Measurements from ENCODE around the gene FAR1.
"Not testable (repeated sequence)": the region's sequence is repeated elsewhere in the genome, so short reads cannot be mapped to it uniquely, and the experiment has no call there.

The FAR1 gene

DNA sequence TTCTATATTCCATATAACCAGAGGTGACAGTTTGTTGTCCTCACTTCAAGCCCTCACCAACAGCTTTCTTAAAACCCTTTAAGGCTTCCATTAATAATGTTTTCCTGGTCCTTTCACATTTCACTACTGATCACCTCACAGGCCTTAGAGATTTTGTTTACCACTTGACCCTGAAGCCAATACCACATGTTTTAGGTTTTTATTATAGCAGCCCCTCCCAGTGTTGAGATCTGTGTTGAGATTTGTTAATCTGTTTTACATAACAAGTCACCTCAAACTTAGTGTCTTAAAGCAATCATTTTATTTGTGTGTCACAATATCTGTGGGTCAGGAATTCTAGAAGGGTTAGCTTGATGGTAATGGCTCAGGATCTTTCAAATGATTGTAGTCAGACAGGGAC lies 49.9 kb downstream of the FAR1 start:
- no peak for DNase-seq

DNA sequence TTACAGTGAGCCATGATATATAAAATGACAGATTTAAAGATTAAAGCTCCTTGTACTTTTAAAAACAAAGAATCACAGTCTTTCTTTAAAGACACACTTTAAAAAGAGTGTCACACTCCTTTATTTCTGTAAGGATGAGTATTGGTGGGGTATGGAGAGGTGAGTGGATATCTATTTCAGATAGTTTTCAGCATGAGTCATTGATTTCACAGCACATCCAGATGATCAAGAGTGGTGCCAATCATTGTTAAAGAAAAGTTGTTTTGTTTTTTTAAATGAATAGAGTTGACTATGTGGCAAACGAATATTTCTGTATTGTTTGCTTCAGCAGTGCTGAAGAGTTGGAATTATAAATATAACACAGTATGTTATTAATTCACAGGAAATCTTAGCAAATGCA lies 52.5 kb downstream of the FAR1 start:
- peak; percentile 3 for DNase-seq

DNA sequence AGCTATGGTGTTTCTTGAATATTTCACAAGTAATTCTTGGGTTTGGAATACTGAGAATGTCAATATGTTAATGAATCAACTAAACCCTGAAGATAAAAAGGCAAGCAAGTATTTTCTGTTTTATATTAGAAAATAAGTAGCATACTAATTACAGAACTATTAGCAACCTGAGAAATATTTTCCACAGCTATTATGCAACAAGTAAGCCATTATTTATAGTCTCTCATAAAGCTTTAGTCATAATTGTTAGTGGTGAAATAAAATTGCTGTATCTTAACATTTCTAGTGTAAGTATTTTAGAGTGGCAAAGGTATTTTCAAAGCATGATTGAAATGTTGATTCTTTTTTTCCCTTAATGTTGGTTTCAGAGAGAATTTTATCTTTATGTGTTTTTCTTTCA lies 53.3 kb downstream of the FAR1 start:
- peak; percentile 17 for DNase-seq

DNA sequence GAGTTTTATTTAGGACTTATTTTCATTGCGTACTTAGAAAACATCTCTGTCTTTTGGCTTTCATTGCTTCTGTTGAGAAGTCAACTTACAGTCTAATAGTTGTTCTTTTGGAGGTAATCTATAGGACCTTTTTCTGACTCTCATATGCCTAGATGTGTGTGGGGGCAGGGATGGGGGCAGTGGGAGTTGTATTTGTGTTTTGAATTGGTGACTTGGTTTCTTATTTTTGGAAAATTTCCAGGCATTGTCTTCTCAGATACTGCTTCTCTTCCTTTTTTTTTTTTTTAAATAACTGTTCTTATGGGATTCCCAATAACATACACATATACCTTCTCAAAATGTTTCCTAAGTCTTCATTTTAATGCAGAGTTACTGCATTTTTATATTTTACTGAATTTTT lies 58.0 kb downstream of the FAR1 start:
- DNase-seq, result no peak

DNA sequence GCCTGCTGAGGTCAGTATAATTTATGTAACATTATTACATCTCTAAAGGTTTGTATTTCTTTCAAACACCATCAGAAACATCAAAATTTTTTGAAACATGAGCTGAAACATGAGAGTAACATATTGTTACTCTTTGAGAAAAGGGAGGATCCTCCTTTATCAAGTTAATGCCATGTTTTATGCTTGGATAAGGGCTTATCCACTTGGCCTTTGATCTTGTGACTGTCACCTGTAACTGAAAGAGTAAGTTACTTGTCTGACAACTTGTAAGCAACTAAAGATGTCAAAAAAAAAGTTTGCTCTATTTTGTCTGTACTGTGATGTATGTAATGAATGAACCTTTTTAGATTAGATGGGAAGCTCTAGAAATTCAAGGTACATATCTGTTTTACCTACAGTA lies 59.6 kb downstream of the FAR1 start:
- DNase-seq, result no peak

DNA sequence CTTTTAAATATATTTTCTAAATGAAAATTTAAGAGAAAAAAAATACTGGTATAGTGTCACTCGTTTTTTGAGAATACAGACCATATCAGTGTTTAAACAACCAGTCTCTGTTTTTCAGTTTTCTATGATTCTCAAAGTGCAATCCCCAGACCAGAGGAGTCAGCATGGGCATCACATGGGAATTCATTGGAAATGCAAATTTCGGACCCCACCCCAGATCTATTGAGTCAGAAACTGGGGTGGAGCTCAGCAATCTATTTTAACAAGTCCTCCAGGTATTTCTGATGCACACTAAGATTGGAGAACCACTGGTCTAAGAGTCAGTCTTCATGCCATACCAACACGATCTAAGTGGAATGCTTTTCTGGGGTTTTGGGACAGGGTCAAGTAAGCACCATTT lies 66.1 kb downstream of the FAR1 start:
- no peak for DNase-seq

DNA sequence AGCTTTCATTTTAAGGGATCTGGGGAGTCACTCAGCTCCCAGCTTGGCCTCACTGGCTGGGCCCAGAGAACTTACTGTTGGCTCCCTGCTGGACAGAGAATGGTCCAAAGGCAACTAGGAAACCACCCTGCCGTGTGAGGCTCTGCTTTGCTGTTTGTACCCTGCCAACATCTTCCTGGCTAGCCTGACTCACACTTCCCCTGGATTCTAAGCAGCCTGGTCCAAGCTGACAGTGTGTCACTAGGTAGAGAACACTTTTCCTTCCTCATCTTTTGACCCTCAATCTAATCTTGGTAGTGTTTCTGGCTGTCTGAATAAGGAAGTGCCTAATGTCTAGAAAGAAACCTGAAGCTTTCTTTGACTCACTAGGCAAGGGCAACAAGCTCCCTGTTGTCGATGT lies 76.7 kb downstream of the FAR1 start:
- no peak for DNase-seq

DNA sequence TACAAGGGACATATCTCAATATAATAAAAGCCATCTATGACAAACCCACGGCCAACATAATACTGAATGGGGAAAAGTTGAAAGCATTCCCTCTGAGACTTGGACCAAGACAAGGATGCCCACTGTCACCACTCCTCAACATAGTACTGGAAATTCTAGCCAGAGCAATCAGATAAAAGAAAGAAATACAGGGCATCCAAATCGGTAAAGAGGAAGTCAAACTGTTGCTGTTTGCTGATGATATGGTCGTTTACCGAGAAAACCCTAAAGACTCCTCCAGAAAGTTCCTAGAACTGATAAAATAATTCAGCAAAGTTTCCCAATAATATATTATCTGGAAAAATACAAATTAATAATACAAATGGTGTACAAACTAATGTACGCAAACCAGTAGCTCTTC lies 84.8 kb downstream of the FAR1 start:
- not testable (repeated sequence) for DNase-seq

DNA sequence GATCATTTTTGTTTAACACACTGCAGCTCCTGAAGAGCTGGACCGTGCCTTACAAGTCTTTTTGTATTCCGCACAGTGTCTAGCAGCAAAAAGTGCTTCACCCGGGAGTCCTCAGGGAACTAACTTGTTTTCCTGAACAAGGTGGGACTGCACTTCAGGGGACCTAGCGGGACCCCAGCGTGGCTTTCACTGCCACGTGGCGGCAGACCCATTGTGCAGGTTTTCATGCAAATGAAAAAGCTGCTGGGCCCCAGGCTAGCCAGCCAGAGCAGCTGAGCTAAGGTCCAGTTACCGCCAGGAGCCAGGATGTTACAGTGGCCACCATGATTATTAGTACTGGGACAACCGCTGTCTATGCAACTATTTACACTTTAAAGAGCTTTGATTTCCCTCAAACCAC lies 90.6 kb downstream of the FAR1 start:
- no peak for DNase-seq

DNA sequence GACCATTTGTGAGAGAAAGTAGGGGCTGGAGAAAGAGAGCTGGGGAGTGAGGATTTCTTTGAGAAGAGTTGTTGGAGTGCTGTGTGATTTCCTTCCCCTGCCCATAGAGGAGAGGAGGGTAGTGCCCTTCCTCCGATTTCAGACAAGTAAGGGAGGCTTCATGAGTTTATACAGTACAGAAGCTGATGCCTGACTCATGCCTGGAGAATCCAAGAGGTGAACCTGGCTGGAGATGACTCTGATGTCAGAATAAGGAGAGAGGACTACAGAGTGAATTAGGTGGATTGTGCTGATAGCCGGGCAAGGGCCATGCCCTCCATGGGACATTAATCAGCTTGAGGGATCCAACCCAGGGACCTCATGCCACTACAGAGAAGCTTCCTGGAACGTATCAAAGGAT lies 91.6 kb downstream of the FAR1 start:
- DNase-seq, result peak; percentile 14

DNA sequence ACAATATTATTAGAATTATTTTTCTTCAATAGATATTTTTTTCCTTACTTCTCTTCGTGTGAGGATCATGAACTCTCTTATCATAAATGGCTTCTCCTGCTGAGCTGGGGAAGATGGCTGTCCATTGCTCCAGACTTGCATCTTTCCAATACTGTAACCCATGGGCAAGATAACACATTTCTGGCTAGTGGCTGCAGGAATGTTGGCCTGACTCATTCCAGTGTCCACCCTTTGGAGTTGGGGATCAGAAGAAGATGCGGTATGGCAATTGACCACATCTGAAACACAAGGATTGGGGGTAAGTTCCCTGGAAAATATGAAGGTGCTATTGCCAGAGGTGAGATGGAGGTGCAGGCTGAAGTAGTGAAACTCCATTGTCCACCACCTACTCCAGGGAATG lies 92.8 kb downstream of the FAR1 start:
- DNase-seq, result peak; percentile 45

DNA sequence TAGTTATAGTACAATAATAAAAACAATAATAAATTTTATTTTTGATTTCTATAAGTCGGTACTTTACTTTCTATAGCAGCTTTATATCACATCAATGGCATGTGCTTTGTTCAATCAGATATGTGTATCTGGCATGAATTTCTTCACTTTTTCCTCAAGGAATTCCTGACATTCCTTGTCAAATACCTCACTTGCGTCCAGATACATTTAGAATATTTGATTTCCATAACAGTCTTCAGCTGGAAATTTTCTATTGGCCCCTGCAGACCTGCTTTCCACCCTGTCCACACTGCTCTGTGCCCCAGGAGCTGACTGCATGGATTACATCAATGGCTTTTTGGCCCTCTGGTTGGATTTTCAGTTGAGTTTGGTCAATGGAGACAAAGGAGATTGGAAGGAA lies 93.2 kb downstream of the FAR1 start:
- DNase-seq, result peak; percentile 61

DNA sequence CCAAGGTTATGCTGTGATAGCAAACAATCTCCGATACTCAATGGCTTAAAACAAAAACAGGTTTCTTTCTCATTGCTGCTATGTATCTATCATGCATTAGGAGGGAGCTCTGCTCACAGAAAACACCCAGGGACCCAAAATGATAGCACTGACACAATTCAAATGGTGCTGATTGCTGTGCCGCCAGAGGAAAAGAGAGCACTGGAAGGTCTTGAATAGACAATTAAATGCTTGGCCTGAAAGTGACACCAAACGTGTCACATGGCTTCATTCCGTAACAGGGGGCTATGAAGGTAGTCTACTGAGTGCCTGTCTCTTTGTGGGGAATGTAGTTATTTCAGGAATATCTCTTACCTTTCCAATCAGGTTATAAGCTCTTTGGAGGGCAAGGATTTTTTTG lies 94.2 kb downstream of the FAR1 start:
- no peak for DNase-seq

DNA sequence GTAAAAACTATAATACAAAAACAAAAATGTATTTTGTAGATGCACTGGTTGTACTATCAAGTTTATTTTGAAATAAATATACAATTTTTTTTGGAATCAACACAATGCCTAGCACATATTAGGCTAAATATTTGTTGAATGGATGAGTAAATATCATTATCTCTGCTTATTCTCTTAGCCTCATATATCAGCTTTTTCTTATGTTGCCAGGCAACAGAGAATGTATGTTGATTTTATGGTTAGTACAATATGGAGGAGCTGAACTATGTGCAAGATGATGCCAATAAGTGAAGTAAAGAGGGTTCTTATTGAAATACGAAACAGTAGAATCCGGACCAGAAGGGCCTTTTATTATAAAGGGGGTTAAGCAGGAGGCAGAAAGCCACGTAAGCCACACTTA lies 94.9 kb downstream of the FAR1 start:
- DNase-seq, result no peak

DNA sequence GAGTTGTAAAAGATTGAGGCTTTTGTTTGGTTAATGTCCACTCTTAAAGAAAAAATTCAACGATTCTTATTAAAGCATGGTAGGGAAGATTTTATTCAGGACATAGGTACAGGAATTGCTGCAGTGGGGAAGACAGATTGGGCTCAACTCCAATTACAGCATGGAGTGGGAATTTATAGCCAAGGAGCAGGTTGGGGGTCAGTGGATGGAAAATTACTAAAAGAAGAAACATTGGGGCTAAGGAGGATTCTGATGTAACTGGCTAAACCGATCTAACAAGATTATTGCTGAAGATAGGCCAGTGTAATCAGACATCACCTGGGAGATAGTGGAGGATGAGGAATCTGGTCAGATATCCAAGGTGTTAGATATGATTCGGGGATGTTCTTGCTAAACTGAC lies 97.4 kb downstream of the FAR1 start:
- no peak for DNase-seq

DNA sequence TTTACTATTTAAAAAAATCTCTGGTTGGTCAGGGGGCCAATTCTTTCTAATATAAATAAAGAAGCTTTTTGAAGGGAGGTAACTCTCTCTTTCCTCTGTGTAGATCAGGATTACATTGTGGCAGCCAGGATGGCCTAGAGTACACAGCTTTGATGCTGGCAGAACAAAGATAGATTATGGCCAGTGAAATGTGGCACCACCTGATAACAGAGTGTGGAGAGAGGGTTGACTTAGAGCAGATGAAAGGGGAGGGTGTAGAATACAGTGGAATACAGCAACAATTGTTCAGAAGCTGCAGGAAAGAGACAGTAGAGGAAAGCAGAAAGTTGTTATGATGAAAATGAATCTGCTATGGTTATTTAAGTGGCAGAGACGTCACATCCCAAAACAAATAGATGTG lies 99.0 kb downstream of the FAR1 start:
- no peak for DNase-seq

DNA sequence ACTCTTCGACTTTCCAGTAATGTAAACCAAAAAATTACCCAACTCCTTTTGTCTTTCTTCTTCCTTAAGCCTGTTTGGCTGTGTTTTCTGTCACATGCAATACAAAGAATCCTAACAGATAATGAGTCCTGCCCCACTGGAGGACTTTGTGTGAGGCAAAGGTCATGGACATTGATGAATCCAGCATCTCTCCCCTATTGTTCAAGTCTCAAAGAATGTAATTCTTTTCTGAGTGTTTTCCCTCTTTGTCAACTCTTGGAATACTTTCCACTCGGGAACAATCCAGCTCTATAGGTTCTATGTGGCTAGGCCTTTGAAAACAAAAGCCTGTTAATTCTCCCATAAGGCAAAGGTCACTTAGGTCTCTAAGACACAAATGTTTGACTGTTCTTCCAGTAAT lies 100.7 kb downstream of the FAR1 start:
- DNase-seq, result no peak

DNA sequence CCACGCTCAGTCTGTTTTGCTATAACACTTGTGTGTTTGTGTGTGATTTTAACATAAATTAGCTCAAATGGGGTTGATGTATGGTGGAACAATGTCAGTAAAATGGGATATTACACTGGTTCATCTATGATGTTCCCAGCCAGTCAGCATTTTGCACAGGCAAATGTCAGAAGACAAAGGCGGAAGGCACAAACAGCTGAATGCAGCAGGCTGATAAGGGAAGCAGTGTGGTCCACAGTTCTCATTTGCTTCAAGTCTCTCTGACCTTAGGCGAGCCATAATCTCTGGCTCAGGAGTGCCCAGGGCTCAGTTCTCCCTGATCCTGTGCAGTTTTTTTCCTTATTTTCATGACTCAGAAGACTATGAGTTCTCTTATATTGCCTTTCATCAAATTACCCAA lies 102.7 kb downstream of the FAR1 start:
- DNase-seq, result no peak

DNA sequence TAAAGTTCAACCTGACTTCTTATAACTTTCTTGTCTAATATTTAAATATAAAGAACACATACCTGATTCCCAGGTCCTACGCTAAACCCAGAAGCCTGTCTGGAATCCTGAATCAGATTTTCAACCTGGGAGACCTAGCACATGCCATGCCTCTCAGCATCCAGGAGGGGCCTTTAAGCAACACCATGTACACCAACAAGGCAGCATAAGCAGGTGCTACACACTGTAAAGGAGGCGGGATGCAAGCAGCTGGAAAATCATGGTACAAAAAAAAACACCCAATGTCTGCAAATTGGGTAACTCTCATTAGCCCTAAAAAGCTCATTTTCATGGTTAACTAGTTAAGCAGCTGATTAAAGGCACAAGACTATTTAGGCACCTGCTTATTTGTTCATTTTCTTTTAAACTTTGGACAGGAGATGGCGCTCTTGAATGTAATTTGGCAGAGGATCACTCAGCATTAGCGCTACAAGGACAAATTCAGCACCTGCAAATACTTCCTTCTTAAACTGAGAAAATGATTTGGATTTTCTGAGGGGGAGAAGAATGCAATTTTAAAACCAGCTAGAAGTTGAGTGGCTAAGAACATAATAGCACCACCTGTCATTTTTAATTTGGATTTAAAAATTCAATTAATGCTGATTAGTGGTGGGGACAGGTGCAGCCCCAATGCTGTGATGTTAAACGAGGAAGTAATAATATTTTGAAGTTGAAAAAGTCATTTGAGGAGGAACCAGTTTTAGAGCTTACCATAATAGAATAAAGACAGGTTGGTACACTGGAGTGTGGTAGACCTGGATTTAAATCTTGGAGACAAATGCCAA lies 104.0 kb downstream of the FAR1 start:
- peak; percentile 46 for DNase-seq

DNA sequence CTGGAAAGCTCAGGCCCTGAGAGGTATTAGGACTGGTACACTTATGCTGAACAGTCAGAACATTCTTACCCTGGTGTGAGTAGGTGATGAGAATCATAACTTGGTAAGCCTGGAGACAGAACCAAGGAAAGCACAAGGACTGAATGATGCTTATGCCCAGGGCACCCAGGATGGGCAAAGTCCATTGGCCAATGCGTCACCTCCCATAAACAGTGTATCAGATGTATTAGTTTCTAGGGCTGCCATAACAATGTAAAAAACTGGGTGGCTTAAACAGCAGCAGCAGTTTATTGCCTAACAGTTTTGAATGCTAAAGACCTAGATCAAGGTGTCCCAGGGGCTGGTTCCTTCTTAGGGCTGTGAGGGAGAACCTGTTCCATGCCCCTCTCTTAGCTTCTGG lies 107.0 kb downstream of the FAR1 start:
- DNase-seq, result no peak

DNA sequence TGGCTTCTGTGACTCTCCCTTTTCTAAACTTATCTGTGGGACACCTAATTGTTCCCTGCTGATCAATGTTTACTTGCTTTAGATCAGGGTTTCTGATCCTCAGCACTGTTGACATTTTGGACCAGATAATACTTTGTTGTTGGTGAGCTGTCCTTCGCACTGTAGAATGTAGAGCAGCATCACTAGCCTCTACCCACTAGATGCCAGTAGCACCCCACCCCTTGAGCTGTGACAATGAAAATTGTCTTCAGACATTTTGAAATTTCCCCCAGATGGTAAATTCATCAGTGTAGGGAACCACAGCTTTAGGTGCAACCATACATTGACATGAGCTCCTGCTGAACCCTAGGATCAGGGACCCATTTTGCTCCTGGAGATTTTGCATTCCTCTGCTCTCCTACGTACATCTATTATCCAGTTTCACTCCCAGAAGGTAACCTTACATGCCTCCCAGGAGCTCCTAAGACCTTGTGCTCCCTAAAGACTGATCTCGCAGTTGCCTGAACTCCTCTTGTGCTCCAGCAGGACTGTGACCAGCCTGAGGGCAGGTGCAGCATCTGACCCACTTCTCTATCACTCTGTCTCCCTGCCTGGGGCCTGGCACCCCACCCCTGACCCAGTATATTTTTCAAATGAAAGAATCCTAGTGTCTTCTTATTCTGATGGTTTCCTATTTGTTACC lies 107.8 kb downstream of the FAR1 start:
- DNase-seq, result no peak

DNA sequence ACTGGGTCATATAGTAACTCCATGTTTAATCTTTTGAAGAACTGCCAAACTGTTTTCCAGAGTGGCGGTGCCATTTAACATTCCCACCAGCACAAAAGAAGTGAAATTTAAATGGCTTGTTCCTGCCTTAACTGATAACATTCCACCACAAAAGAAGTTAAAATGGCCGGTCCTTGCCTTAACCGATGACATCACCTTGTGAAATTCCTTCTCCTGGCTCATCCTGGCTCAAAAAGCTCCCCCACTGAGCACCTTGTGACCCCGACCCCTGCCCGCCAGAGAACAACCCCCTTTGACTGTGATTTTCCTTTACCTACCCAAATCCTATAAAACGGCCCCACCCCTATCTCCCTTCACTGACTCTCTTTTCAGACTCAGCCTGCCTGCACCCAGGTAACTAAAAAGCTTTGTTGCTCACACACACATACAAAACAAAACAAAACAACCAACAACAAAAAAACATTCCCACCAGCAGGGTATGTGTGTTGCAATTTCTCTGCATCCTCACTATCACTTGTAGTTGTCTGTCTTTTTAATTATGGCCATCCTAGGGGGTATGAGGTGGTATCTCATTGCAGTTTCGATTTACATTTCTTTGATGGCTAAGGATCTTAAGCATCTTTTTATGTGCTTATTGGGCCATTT lies 109.0 kb downstream of the FAR1 start:
- DNase-seq, result no peak

DNA sequence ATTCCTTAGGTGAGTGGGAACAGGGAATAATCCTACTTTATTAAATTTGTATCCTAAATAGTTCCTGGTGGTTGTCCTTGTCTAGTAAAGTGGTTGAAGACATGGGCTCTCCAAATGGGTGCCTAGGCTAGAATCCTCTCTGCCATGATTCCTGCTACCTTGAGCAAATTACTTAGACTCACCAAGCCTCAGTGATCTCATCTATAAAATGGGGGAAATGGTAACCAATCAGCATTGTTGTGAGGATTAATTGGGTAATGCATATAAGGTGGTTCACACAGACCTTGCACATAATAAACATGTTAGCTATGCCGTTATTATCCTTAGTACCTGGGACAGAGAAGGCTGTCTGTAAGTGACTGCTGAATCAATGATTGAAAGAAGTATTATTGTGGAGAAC lies 109.9 kb downstream of the FAR1 start:
- DNase-seq, result no peak

DNA sequence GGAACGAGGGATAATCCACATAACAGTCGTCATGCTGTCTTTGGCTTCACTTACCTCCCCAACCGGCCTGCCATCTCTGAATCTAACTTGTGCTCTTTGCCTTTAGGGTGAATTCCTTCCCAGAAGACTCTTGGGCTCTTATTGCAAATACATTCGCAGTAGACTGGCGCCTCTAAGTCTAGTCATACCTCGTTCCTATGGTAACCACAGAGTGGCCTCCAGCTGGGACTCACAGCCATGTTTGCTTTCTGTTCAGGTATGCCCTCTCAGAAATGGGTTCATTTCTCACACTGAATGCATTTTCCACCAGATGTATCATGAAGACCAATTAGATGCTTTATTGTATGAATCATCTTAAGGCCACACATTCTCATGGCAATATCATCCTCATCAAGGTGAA lies 112.7 kb downstream of the FAR1 start:
- DNase-seq, result no peak
